ENCODE measurements around the gene CALML3. TPM values are rescaled to one million over a fixed set of nuclear protein-coding genes. Genes with fewer than 3 reads are reported as not detected.
"Not testable (repeated sequence)": the region's sequence is repeated elsewhere in the genome, so short reads cannot be mapped to it uniquely, and the experiment has no call there.

CALML3 gene
- total and polyA plus RNA-seq, 11 donors: 0.03 TPM; not detected in 10

DNA sequence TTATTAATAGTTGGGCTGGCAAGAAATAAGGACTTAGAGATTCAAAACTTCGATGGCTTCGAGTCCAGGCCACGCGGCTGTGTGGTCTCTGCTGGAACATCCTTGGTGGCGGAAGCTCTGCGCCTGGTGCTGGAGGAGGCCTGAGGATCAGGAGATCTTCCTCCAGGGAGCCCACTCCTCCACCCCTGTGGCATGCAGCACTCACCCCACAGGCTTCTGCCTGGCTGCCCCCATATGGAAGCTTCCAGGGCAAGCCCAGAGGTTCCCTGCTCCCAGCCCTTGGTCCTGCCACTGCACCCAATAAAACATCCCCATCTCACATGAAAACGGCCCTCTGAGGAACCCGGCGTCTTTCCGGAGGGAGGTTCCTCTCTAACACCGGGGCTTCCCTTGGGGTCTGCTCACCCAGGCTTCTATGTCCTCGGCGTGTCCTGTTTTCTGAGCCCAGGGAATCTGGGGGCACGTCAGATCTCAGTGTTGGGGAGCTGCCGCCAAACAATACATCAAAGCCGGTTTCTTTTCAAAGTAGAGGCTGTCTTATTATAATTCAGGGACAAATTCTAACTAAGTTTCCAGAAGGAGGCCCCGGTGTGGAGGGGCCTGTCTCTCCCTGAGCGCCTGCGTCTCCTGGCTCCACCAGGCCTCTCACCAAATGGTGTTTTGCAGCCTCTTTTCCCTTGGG, 32.4 kb downstream of the CALML3 start:
- peaks cover 0 to 5% (median 0%) of the 10 kb centered on the region in 12 donors for H3K4me1 ChIP-seq
- DNase-seq: peak in 1 of 5 donors; percentile 41

DNA sequence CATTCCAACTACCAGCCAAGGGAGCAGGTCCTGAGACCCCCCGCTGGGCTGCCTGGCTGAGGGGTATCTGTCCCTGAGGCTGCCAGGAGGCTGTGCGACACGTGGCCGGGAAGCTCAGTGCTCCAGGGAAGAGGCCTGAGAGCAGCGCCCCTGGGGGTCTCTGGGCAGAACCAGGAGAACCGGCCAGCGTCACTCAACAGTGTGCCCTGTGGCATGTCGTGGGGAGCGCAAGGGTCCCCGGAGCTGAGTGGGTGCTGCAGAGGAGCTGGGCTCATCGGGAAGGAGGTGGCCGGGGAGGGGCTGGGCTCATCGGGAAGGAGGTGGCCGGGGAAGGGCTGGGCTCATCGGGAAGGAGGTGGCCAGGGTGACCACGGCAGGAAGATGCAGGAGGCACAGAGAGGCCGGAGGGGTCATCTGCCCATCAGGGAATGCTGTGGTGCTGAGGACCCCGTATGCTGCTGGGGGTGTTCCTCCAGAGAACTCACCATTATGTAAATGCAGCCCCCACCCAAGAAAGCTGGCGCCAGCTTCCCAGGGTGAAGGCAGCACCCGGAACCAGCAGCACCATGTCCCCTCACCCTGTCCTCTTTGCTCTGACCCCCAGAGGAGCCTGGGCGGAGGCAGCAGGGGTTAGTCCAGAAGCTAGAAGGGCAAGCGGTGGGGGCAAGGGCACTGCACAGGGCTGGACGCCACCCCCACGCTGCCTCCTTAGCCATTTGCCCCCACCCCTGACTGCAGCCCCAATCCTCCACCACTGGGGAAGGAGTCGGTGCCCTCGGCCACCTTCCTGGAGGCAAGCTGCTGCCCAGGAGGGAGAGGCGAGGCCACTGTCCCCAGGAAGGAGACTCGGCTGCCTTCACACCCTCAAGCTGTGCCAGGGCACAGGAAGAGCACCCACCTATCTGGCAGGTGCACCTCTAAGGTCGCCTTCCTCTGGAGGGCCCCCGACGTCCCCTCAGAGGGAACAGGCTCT, 33.3 kb downstream of the CALML3 start:
- Histone ChIP-seq H3K27ac (peak overlapping the region in 1 of 12 donors; percentile 60), H3K27me3 (no peaks in the 10 kb centered on the region), H3K36me3 (no peaks in the 10 kb centered on the region), H3K4me1 (peaks cover 0 to 5% (median 0%) of the 10 kb centered on the region in 12 donors), H3K4me3 (no peak overlapping the region), H3K9me3 (no peaks in the 10 kb centered on the region)
- TF ChIP-seq CTCF (IDR thresholded peaks at IDR 0.05) (no peak), POLR2A (IDR thresholded peaks at IDR 0.05) (no peak)
- WGBS, 4 donors: 87 to 92% (median 89%) methylated on average over 31 of the region's 31 CpGs
- peak in 1 of 5 donors; percentile 43 for DNase-seq
- intact Hi-C loops (cut with DNase I): no loop called here
- no peak for ATAC-seq

More for the DNA sequence above, 32.4 kb downstream of the CALML3 start:
- Histone ChIP-seq H3K4me3 (no peak overlapping the region), H3K27me3 (no peaks in the 10 kb centered on the region), H3K36me3 (no peaks in the 10 kb centered on the region), H3K27ac (peak overlapping the region in 1 of 12 donors; percentile 60), H3K9me3 (no peaks in the 10 kb centered on the region)
- 90 to 95% (median 92%) methylated on average over 15 to 19 of the region's 19 CpGs for WGBS, 4 donors
- intact Hi-C loops (cut with DNase I): no loop called here
- ATAC-seq: no peak
- TF ChIP-seq CTCF (IDR thresholded peaks at IDR 0.05) (no peak), POLR2A (IDR thresholded peaks at IDR 0.05) (no peak)

GRCh38 chr10:5559022-5559421, 34.3 kb downstream of the CALML3 start:
- H3K36me3 ChIP-seq; H3K4me3 ChIP-seq; H3K27ac ChIP-seq; H3K9me3 ChIP-seq; H3K27me3 ChIP-seq; intact Hi-C loops (cut with DNase I); ATAC-seq: not testable (repeated sequence)
- WGBS, 4 donors: 85 to 93% (median 86%) methylated on average over 9 of the region's 9 CpGs
- H3K4me1 ChIP-seq: peaks cover 0 to 11% (median 0%) of the 10 kb centered on the region in 12 donors
- DNase-seq: peak in 1 of 5 donors; percentile 33

GRCh38 chr10:5559642-5560141, 34.9 kb downstream of the CALML3 start:
- Histone ChIP-seq H3K27ac (peak overlapping the region in 1 of 12 donors; percentile 32), H3K4me1 (peaks cover 0 to 17% (median 0%) of the 10 kb centered on the region in 12 donors), H3K4me3 (no peak overlapping the region), H3K36me3 (no peaks in the 10 kb centered on the region), H3K27me3 (no peaks in the 10 kb centered on the region), H3K9me3 (no peaks in the 10 kb centered on the region)
- no peak for TF ChIP-seq CTCF (IDR thresholded peaks at IDR 0.05)
- no peak for TF ChIP-seq POLR2A (IDR thresholded peaks at IDR 0.05)
- no peak for ATAC-seq
- intact Hi-C loops (cut with DNase I): no loop called here
- no peak for DNase-seq
- WGBS, 4 donors: 43 to 51% (median 50%) methylated on average over 9 of the region's 9 CpGs
